H1 (cell line): ENCODE data around the gene PPP1R11. TPM values are rescaled to one million over a fixed set of nuclear protein-coding genes. Genes with fewer than 3 reads are reported as not detected.

ENCODE experiments used
- CTCF ChIA-PET: fragments of 300-600 bp; sonication (Branson Sonifier 250); formaldehyde crosslinking; loops from one replicate; lab custom pipeline; 2021; ENCODE audit not compliant: partially characterized antibody; lab: Charles Lee
- POLR2A ChIA-PET: fragments of 300-600 bp; sonication (Branson Sonifier 250); formaldehyde crosslinking; loops from one replicate; lab custom pipeline; 2021; ENCODE audit warnings: inconsistent platforms; ENCODE audit not compliant: partially characterized antibody; lab: Charles Lee
- DNase-seq, 2 experiments: peaks; one replicate each; pipeline versions ENCODE4 v3.0.0 to v3.0.0-alpha.2; 2010 to 2022; ENCODE audit warnings: low spot score in 2 of 2, low read depth in 1 of 2, mixed read lengths in 1 of 2
- FAIRE-seq: peaks from 2 replicates; lab custom pipeline; 2011; peaks lifted over from hg19 to GRCh38; lab: Jason Lieb, UNC
- H2AFZ ChIP-seq: 2 replicates; pipeline ENCODE4 v1.8.1; 2012; ENCODE audit warnings: low read length, inconsistent platforms
- H2AK5ac ChIP-seq: 2 replicates; pipeline ENCODE4 v1.6.1; 2013; ENCODE audit warnings: low read depth, low read length
- H2BK120ac ChIP-seq: replicated peaks from 2 replicates; pipeline ENCODE3; 2013; ENCODE audit warnings: low read depth, low read length, inconsistent platforms
- H2BK12ac ChIP-seq: 2 replicates; pipeline ENCODE4 v1.6.1; 2013; ENCODE audit warnings: low read depth, low read length
- H2BK15ac ChIP-seq: 2 replicates; pipeline ENCODE4 v1.6.1; 2013; ENCODE audit warnings: low read length
- H2BK20ac ChIP-seq: 2 replicates; pipeline ENCODE4 v1.6.1; 2013; ENCODE audit warnings: low read length
- H2BK5ac ChIP-seq: 2 replicates; pipeline ENCODE4 v1.6.1; 2013; ENCODE audit warnings: low read depth, low read length
- H3K14ac ChIP-seq: 2 replicates; pipeline ENCODE4 v1.6.1; 2013; ENCODE audit warnings: inconsistent platforms; ENCODE audit not compliant: insufficient read length
- H3K18ac ChIP-seq: 2 replicates; pipeline ENCODE4 v1.6.1; 2013; ENCODE audit warnings: low read length; ENCODE audit errors: extremely low read depth
- H3K23ac ChIP-seq: 2 replicates; pipeline ENCODE4 v1.6.1; 2013; ENCODE audit warnings: inconsistent platforms; ENCODE audit not compliant: insufficient read length
- H3K23me2 ChIP-seq: 2 replicates; pipeline ENCODE4 v1.6.1; 2013; ENCODE audit warnings: low read depth, low read length
- H3K27ac ChIP-seq: 2 replicates; pipeline ENCODE4 v1.6.1; 2011; ENCODE audit warnings: low read depth, low read length, inconsistent platforms
- H3K27me3 ChIP-seq, 4 experiments: replicated peaks in 1 of 4; 1 replicate in 1 of 4; 2 replicates in 3 of 4; pipeline versions ENCODE4 v1.6.1 to v1.8.1; 2011 to 2013; ENCODE audit warnings: low read length in 3 of 4, mild to moderate bottlenecking in 3 of 4, inconsistent platforms in 2 of 4, mixed read lengths in 2 of 4, moderate library complexity in 1 of 4; ENCODE audit not compliant: control insufficient read depth in 3 of 4, insufficient read depth in 3 of 4; ENCODE audit errors: extremely low read depth in 1 of 4
- H3K36me3 ChIP-seq, 4 experiments: 2 replicates each; pipeline versions ENCODE4 v1.6.1 to v1.8.1; 2011 to 2013; ENCODE audit warnings: mild to moderate bottlenecking in 4 of 4, low read length in 3 of 4, moderate library complexity in 2 of 4, control low read depth in 1 of 4, inconsistent platforms in 1 of 4; ENCODE audit not compliant: insufficient read depth in 4 of 4, control insufficient read depth in 2 of 4
- H3K4ac ChIP-seq: replicated peaks from 2 replicates; pipeline ENCODE3; 2013; ENCODE audit warnings: low read length, low read depth, mixed read lengths, inconsistent platforms; ENCODE audit not compliant: insufficient read length
- H3K4me1 ChIP-seq, 4 experiments: replicated peaks in 1 of 4; 1 replicate in 1 of 4; 2 replicates in 3 of 4; pipeline versions ENCODE4 v1.6.1 to v1.8.1; 2011 to 2013; ENCODE audit warnings: low read length in 3 of 4, inconsistent platforms in 2 of 4, mixed read lengths in 1 of 4; ENCODE audit not compliant: insufficient read depth in 4 of 4, control insufficient read depth in 3 of 4
- H3K4me2 ChIP-seq, 2 experiments: 2 replicates each; pipeline versions ENCODE4 v1.6.1 to v1.8.1; 2011 to 2013; ENCODE audit warnings: low read depth in 2 of 2, low read length in 2 of 2, control low read depth in 1 of 2, inconsistent platforms in 1 of 2, mild to moderate bottlenecking in 1 of 2; ENCODE audit not compliant: insufficient read depth in 1 of 2
- H3K4me3 ChIP-seq, 4 experiments: fragments of 200-600, 300-600 bp in 1 of 4; sonication (generic), shearing (Covaris generic), sonication (Bioruptor Twin) in 1 of 4; 2 replicates each; pipeline versions ENCODE4 v1.5.1 to v1.8.1; 2011 to 2016; ENCODE audit warnings: low read length in 4 of 4, low read depth in 3 of 4, control low read depth in 2 of 4, inconsistent platforms in 2 of 4, mild to moderate bottlenecking in 2 of 4, mixed read lengths in 1 of 4, moderate library complexity in 1 of 4; ENCODE audit not compliant: insufficient read depth in 2 of 4; ENCODE audit errors: extremely low read depth in 1 of 4
- H3K56ac ChIP-seq: replicated peaks from 2 replicates; pipeline ENCODE3; 2013; ENCODE audit warnings: low read depth, mild to moderate bottlenecking, mixed read lengths, low read length, inconsistent platforms; ENCODE audit not compliant: insufficient read length
- H3K79me1 ChIP-seq: 2 replicates; pipeline ENCODE4 v1.6.1; 2013; ENCODE audit warnings: low read depth, low read length, control low read depth
- H3K79me2 ChIP-seq, 2 experiments: 2 replicates each; pipeline versions ENCODE4 v1.6.1 to v1.8.1; 2012 to 2013; ENCODE audit warnings: low read length in 2 of 2, mild to moderate bottlenecking in 2 of 2, inconsistent platforms in 1 of 2; ENCODE audit not compliant: insufficient read depth in 2 of 2, control insufficient read depth in 1 of 2
- H3K9ac ChIP-seq, 4 experiments: replicated peaks in 1 of 4; 1 replicate in 1 of 4; 2 replicates in 3 of 4; pipeline versions ENCODE4 v1.6.1 to v1.8.1; 2011 to 2013; ENCODE audit warnings: low read depth in 3 of 4, low read length in 3 of 4, control low read depth in 2 of 4, mild to moderate bottlenecking in 2 of 4, moderate library complexity in 2 of 4, inconsistent platforms in 1 of 4; ENCODE audit errors: extremely low read depth in 1 of 4
- H3K9me3 ChIP-seq, 2 experiments: 2 replicates each; pipeline versions ENCODE4 v1.6.1 to v1.8.1; 2012 to 2013; ENCODE audit warnings: mild to moderate bottlenecking in 2 of 2, moderate library complexity in 2 of 2, control low read depth in 1 of 2, inconsistent platforms in 1 of 2, low read depth in 1 of 2, low read length in 1 of 2, mixed read lengths in 1 of 2; ENCODE audit not compliant: insufficient read depth in 2 of 2
- H4K20me1 ChIP-seq, 2 experiments: replicated peaks in 1 of 2; 2 replicates each; pipeline versions ENCODE3 to v1.8.1; 2011 to 2013; ENCODE audit warnings: inconsistent platforms in 2 of 2, low read length in 2 of 2, mild to moderate bottlenecking in 1 of 2; ENCODE audit not compliant: insufficient read depth in 2 of 2, control insufficient read depth in 1 of 2
- H4K5ac ChIP-seq: 2 replicates; pipeline ENCODE4 v1.6.1; 2013; ENCODE audit warnings: low read length, low read depth, mixed read lengths, inconsistent platforms; ENCODE audit not compliant: insufficient read length
- H4K8ac ChIP-seq: 2 replicates; pipeline ENCODE4 v1.8.0; 2013; ENCODE audit warnings: mild to moderate bottlenecking, moderate library complexity, low read length, inconsistent platforms; ENCODE audit not compliant: insufficient read depth; ENCODE audit errors: extremely low read depth
- H4K91ac ChIP-seq: replicated peaks from 2 replicates; pipeline ENCODE3; 2013; ENCODE audit warnings: low read length, mixed read lengths, inconsistent platforms; ENCODE audit not compliant: insufficient read length
- EP300 ChIP-seq, 2 experiments: IDR thresholded peaks; 1 replicate in 1 of 2; 2 replicates in 1 of 2; pipeline ENCODE4 v1.6.1; 2011 to 2012; ENCODE audit warnings: low read depth in 2 of 2, low read length in 2 of 2, mild to moderate bottlenecking in 2 of 2, borderline replicate concordance in 1 of 2, inconsistent platforms in 1 of 2, moderate library complexity in 1 of 2
- HDAC2 ChIP-seq, 2 experiments: fragments of 300-600 bp in 1 of 2; sonication (generic) in 1 of 2; IDR thresholded peaks; 2 replicates each; pipeline ENCODE4 v1.6.1; 2011 to 2012; ENCODE audit warnings: low read depth in 2 of 2, low read length in 2 of 2, mild to moderate bottlenecking in 2 of 2, moderate library complexity in 2 of 2, borderline replicate concordance in 1 of 2, inconsistent platforms in 1 of 2
- PHF8 ChIP-seq: fragments of 200-600 bp; sonication (generic); conservative IDR thresholded peaks from 2 replicates; pipeline ENCODE4 v1.7.1; 2012; ENCODE audit warnings: low read depth, mild to moderate bottlenecking, inconsistent platforms, low read length, moderate library complexity
- POU5F1 ChIP-seq: IDR thresholded peaks from 2 replicates; pipeline ENCODE4 v1.6.1; 2011; ENCODE audit warnings: low read depth, mild to moderate bottlenecking, low read length, moderate library complexity
- TEAD4 ChIP-seq: IDR thresholded peaks from 2 replicates; pipeline ENCODE4 v1.6.1; 2012; ENCODE audit warnings: low read depth, low read length, inconsistent platforms, mixed read lengths
- WGBS, 2 experiments: shearing (Covaris generic) in 1 of 2; methylation state at CpG; one replicate each; pipeline versions ENCODE4 v1.1.6 to v1.1.7; 2013 to 2015; ENCODE audit warnings: low lambda C conversion rate in 2 of 2, mixed read lengths in 2 of 2, inconsistent platforms in 1 of 2, low coverage in 1 of 2, missing lambda C conversion rate in 1 of 2; ENCODE audit not compliant: insufficient replicate concordance in 2 of 2, insufficient coverage in 1 of 2, insufficient read length in 1 of 2; ENCODE audit errors: extremely low coverage in 1 of 2, missing lambda C conversion rate in 1 of 2; 5-methylcytosine and 5-hydroxymethylcytosine counted together
- long read RNA-seq, 2 experiments: library from RNA in 1 of 2; library from capped mRNA in 1 of 2; stranded (forward); transcript quantifications; one replicate each; pipeline ENCODE4 v2.0.0, GENCODE V29; 2021; ENCODE audit warnings: inconsistent platforms in 1 of 2
- polyA minus RNA-seq, 3 experiments: library from RNA; depleted of rRNA, polyadenylated mRNA; stranded (reverse); fragments of >200 nt; gene quantifications; 1 replicate in 2 of 3; 2 replicates in 1 of 3; pipeline ENCODE4 v1.2.3, GENCODE V29; 2011
- polyA plus RNA-seq, 7 experiments: library from polyadenylated mRNA; depleted of rRNA in 3 of 7; stranded (reverse) in 5 of 7; unstranded in 2 of 7; fragments of >200 nt in 5 of 7; fragments of 200-250 nt in 2 of 7; gene quantifications; 1 replicate in 5 of 7; 2 replicates in 1 of 7; 4 replicates in 1 of 7; pipeline versions ENCODE4 v1.2.1 to v1.2.3, GENCODE V29; 2011 to 2013; ENCODE audit warnings: missing spikeins in 2 of 7, mixed read lengths in 2 of 7
- total RNA-seq: library from RNA; stranded (reverse); fragmentation: NEBNext Ultra II Directional; extraction: Animal tissue kit (Norgen Biotek cat#: 25700); gene quantifications from 2 replicates; pipeline ENCODE4 v1.2.1, GENCODE V29; 2021

PPP1R11 gene, protein sequence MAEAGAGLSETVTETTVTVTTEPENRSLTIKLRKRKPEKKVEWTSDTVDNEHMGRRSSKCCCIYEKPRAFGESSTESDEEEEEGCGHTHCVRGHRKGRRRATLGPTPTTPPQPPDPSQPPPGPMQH
- total RNA-seq, result 26.1 and 26.3 TPM in 2 replicates
- 28.0 and 32.8 TPM in 2 replicates for polyA plus RNA-seq (2011; rRNA removed)
- 23.2 TPM for polyA plus RNA-seq (2011; cell fraction: cytosol; rRNA removed)
- polyA plus RNA-seq (2011; cell fraction: nucleus; rRNA removed), result 14.0 TPM
- 24.7 to 28.8 TPM (median 26.1 TPM) in 4 replicates for polyA plus RNA-seq (2012, experiment 1 of 2)
- polyA plus RNA-seq (2012, experiment 2 of 2), result 37.7 TPM
- polyA plus RNA-seq (2013, experiment 1 of 2), result 29.4 TPM
- 29.7 TPM for polyA plus RNA-seq (2013, experiment 2 of 2)
- polyA minus RNA-seq (2011; rRNA and poly(A)+ RNA removed), result 18.2 and 18.6 TPM in 2 replicates
- 10.5 TPM for polyA minus RNA-seq (2011; cell fraction: cytosol; rRNA and poly(A)+ RNA removed)
- 9.8 TPM for polyA minus RNA-seq (2011; cell fraction: nucleus; rRNA and poly(A)+ RNA removed)
- long read RNA-seq, experiment 1, transcript PPP1R11-205 (3 exons, 1,731 nt), result major isoform, 36 of 48 reads
- long read RNA-seq, experiment 1, partial matches to known transcripts, result 9 of 48 reads
- long read RNA-seq, experiment 1, other reads (novel, unspliced or antisense), result 0 of 48 reads
- long read RNA-seq, experiment 2, transcript PPP1R11-205 (3 exons, 1,731 nt), result major isoform, 41 of 45 reads
- long read RNA-seq, experiment 2, partial matches to known transcripts, result 0 of 45 reads
- long read RNA-seq, experiment 2, other reads (novel, unspliced or antisense), result 4 of 45 reads

DNA sequence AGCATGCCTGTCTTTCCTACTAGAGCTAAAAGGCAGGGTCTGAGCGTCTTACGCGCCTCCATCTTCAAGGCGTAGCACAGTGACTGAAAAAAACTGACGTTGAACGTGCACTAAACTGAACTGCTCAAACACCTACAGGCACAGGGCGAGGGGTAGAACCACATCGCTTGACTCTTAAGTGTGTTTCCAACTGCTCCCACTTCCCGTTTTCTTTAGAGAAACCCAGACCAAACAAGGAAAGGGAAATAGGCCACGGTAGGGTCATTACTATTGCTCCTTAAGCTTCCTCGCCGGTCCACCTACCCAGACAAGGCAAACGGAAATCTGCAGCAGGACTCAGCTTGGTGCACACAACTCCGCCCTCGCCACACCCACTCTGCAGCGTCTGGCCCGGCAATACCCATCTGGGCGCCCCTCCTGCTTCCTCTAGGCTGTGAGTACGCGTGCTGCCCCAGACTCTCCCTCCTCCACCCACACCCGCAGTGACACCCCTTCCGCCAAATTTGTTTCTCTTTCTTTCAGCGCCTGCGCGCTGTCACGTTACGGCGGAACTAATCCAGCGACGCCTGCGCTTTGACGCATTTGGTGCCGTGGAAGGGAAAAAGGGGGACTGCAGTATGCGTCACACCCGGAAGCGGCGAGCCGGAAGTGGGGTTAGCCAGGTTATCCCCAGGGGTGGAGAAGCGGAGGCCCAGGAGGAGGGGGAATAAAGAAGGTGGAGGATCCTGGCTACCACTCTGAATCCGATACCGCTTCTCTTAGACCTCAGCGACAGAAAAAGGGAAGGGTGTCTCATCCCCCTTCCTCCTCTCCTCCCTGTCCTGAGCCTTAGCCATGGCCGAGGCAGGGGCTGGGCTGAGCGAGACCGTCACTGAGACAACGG, at the start of gene PPP1R11:
Gene PPP1R11 (plus strand): TSS at position 622 of the 883 bp plus-strand sequence. CDS start 213 bp downstream, at position 835.
- peak within 1 kb of the TSS; percentile 57 for H4K91ac ChIP-seq
- H3K14ac ChIP-seq, result no peak within 1 kb of the TSS
- DNase-seq (peak; percentile 91 to 97), FAIRE-seq (peak; percentile 69)
- no peaks in the 10 kb centered on the region for H3K79me1 ChIP-seq
- peaks cover 13% of the 10 kb centered on the region for H3K23me2 ChIP-seq
- no peak within 1 kb of the TSS for H2BK120ac ChIP-seq
- H3K56ac ChIP-seq, result no peak within 1 kb of the TSS
- no peak within 1 kb of the TSS for H2AK5ac ChIP-seq
- H2BK12ac ChIP-seq, result no peak within 1 kb of the TSS
- peak within 1 kb of the TSS in 3 of 4 experiments; percentile 56 to 88 (median 66); a peak in 6 of 7 replicates for H3K9ac ChIP-seq
- peak within 1 kb of the TSS; percentile 83; the same call in 1 of the 2 replicates for H2BK15ac ChIP-seq
- peak within 1 kb of the TSS; percentile 65; the same call in 1 of the 2 replicates for H3K27ac ChIP-seq
- H3K4me2 ChIP-seq, result peak within 1 kb of the TSS; percentile 79
- H3K4me1 ChIP-seq, result peaks cover 0 to 13% (median 9%) of the 10 kb centered on the region in 4 experiments; a peak in 5 of 7 replicates
- no peak within 1 kb of the TSS for H3K23ac ChIP-seq
- ChIA-PET CTCF (interaction anchor here (0.7 to 0.9 kb wide), 2 partner anchors 25 to 64 kb away, joined by 3 to 4 read pairs; no protein-coding TSS in a partner anchor), POLR2A (interaction anchor here (1.3 to 1.5 kb wide), 3 partner anchors 20 to 146 kb away, joined by 4 to 6 read pairs (median 5); partner anchors contain the start of gene TRIM26)
- peak within 1 kb of the TSS; percentile 61 for H3K4ac ChIP-seq
- no peak within 1 kb of the TSS for H2BK20ac ChIP-seq
- peak within 1 kb of the TSS; percentile 89 for H4K5ac ChIP-seq
- peak within 1 kb of the TSS; percentile 89 for H3K18ac ChIP-seq
- no peaks in the 10 kb centered on the region for H4K20me1 ChIP-seq
- H2AFZ ChIP-seq, result peak within 1 kb of the TSS; percentile 99
- H4K8ac ChIP-seq, result no peak within 1 kb of the TSS
- 0 out of 4 replicates have a peak, but pooled peaks cover 0 to 5% of the 10 kb centered on the region in 2 experiments for H3K79me2 ChIP-seq
- H3K9me3 ChIP-seq, result no peaks in the 10 kb centered on the region
- H3K27me3 ChIP-seq, result peaks cover 9 to 17% (median 16%) of the 10 kb centered on the region in 4 experiments
- 2% methylated on average over 39 of the region's 46 CpGs; no CpG with 5 or more reads in 1 of the 2 experiments for WGBS, 2 experiments
- peak within 1 kb of the TSS; percentile 73 to 97 (median 83) for H3K4me3 ChIP-seq
- H3K36me3 ChIP-seq, result no peaks in the 10 kb centered on the region; a peak in 2 of 8 replicates
- H2BK5ac ChIP-seq, result peak within 1 kb of the TSS; percentile 91
- peak; percentile 45; the same call in 1 of the 2 replicates for TF ChIP-seq PHF8
- TF ChIP-seq EP300 (IDR thresholded peaks at IDR 0.05; ENCODE audit: borderline replicate concordance in 1 of 2, low read depth in 2 of 2, low read length in 2 of 2), result 0 out of 3 replicates have a peak, but pooled peaks of 1 of the 2 experiments have one; percentile 51
- no peak for TF ChIP-seq POU5F1
- peak; percentile 22 to 46; a peak in 2 of 4 replicates for TF ChIP-seq HDAC2 (IDR thresholded peaks at IDR 0.05; ENCODE audit: borderline replicate concordance in 1 of 2, low read depth in 2 of 2, low read length in 2 of 2)
- no peak for TF ChIP-seq TEAD4
